ENCODE results near the gene MAP3K5.

- no peak for TF ChIP-seq CTCF (IDR thresholded peaks at IDR 0.05)
- no peak for TF ChIP-seq POLR2A (IDR thresholded peaks at IDR 0.05)
These were observed 200.7 kb downstream of the MAP3K5 start for GRCh38 chr6:136591617-136592016.

All from gastroesophageal sphincter (tissue), 3 donors.